Fibroblast of gingiva (primary cell): Measurements from ENCODE around the gene PAF1.
A peak's percentile ranks its signal among the peaks of the same experiment; 100 is the strongest.

Experiments used
- DNase-seq: peaks from one replicate; pipeline ENCODE4 v3.0.0-alpha.2; 2011; ENCODE audit warnings: low read depth

The PAF1 gene

GRCh38 chr19:39405958-39406655 lies 15.2 kb upstream of the PAF1 start:
- no peak for DNase-seq

DNA sequence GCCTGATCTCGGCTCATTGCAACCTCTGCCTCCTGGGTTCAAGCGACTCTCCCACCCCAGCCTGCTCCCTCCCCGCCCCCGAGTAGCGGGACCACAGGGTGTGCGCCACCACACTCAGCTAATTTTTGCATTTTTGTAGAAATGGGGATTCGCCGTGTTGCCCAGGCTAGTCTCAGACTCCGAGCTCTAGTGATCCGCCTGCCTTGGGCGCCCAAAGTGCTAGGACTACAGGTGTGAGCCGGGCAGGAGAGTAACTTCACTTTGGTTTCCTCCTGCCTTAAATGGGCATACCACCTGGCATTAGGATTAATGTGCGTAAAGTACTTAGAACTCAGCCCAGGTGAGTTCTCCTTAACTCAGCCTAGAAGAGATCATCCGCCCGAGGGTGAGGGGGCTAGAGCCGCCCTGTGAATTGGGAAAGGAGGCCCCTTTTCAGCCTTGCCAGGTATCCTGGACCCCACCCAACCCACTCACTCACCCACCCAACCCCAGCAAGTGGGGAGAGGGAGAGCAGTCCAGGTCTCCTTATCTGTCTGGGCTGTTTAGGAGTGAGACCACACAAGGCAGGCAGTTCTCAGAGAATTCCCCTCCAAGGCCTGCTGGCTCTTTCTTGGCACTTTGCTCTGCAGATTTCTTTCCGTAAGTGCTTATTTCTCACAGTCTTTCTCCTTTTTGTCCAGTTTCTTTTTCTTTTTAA lies 14.5 kb upstream of the PAF1 start:
- DNase-seq = no peak

- peak; percentile 100 for DNase-seq
Observed at GRCh38 chr19:39403331-39404312, 12.7 kb upstream of the PAF1 start.

DNA sequence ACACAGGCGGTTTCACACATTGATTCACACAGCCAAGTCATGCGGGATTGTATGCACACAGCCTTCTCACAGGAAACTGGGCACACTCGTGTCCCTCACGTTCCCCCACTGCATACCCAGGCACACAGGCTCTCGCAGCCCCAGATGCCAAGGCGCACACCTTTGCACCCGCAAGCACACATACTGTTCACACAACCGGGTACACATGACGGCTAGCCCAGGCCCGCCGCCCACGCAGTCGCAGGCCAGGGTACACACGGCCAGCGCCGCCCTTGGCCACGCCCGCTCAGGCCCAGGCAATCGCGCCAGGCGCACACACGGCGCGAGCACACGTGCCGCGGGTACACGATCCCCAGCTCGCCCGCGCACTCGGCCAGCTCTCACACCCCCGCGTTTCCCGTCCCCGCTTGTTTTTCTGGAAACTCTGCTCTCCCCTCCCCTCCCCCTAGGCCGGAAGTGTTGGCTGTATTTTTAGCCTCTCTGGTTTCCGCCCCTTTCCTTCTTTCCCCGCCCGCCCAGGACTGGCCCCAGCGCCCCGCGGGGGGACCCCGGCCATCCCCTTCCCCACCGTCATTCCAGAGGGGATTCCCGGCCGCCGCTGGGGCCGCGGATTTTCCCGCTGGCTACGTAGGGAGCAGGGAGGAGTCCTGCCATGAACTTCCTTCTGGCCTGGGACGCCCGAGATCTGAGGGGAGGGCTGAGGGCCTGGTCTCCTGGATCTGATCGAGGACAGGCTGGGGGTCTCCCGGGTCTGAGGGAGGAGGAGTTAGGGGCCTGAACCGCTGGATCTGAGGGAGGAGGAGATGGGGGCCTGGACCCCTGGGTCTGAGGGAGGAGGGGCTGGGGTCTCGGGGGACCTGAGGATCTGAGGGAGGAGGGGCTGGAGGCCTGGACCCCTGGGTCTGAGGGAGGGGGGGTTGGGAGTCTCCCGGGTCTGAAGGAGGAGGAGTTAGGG lies 11.7 kb upstream of the PAF1 start:
- DNase-seq = peak; percentile 92

- DNase-seq = peak; percentile 53
Observed at GRCh38 chr19:39401549-39402345, 10.8 kb upstream of the PAF1 start.

DNA sequence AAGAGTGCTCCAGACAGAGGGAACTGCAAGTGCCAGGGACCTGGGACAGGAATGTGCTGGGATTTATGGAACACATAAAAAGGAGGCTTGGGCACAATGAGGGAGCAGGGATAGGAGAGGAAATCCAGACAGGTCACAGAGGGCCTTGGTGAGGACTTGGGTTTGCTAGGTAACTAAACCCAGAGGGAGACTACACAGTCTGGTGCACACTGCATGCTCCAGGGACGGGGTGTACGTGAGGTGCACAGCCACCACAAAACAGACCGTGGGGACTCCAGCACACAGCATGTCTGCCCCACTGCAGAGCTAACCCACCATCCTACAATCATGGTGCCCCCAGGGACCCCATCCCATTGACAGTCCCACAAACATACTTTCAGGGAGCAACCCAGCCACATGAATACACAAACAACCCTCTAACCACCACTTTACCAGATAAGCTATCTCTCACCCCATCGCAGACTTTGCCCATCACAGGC lies 10.2 kb upstream of the PAF1 start:
- DNase-seq = no peak

- no peak for DNase-seq
Observed at GRCh38 chr19:39400061-39400460, 9.2 kb upstream of the PAF1 start.

DNA sequence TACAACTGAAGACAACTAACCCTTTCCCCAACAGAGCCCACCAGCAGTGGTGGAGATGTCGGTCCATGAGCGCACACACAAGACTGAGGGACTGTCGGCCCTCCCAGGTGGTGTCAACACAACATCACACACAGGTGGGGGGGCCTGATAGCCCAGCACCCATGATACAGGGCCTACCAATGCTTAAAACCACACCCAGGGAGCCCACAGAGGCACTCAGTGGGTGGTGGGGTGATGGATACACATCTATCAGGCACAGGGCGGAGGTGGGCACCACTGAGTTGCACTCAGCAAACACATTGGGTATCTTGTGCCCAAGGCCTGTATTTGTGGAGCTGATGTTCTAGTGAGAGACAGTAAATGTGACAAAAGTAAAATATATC lies 8.8 kb upstream of the PAF1 start:
- DNase-seq = no peak

DNA sequence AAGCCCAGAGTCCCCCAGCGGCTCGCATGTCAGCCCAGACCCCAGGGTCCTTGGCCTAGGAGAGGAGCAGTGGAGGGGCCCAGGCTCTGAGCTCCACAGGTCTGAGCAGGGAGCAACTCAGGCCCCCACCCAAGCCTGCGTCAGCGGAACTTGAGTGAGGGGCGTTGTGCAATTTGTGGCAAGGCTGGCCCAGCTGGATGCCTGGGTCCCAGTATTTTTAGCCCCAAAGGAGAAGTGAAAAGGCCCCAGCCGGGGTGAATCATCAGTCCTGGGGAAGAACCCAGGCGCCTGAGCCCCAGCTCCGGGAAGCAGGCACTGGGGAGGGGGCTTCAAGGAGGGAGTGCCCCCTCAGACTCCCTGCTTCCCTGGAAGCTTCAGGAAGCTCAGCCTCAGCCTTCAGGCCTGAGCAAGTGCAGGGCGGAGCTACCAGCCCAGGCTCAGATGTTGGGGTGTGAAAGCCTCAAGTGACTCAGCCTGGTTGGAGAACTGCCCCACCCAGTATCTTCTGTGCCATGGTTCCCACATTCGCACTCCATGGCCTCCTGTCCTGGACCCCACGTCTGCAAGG lies 7.5 kb upstream of the PAF1 start:
- peak; percentile 85 for DNase-seq

DNA sequence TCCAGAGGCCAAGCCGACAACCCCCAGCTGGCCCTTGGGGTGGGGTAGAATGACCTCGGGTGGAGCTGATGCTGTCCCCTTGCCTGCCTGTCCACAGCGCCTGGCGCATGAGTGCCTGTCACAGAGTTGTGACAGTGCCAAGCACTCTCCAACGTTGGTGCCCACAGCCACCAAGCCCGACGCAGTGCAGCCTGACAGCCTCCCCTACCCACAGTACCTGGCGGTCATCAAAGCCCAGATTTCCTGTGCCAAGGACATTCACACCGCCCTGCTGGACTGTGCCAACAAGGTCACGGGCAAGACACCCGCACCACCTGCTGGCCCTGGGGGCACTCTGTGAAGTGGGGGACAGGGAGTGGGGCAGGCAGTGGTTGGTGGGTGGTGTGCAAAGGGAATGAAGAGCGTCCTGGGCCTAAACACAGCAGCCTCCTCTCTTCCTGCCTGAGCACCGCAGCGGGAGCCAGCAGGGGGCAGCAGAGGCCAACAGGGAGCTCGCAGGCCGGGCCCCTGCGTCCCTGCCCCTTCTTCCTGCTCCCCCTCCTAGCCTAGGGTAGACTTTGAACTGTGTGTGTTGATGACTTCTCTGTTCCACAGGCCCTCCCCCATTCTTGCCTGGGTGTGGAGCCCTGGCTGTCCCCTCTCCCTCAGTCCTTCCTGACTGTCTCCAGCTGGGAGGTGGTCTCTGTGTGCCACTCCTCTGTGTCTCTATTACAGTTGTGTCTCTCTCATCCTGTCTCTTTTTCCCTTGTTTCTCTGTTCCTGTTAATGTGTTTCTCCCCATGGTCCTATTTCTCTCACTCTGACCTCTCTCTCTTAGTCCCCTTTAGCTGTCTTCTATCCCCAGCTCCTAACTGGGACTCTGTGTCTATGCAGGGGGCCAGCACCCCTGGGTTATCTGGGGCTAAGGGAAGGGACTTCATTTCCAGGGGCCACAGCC lies 6.7 kb upstream of the PAF1 start:
- DNase-seq = peak; percentile 80

DNA sequence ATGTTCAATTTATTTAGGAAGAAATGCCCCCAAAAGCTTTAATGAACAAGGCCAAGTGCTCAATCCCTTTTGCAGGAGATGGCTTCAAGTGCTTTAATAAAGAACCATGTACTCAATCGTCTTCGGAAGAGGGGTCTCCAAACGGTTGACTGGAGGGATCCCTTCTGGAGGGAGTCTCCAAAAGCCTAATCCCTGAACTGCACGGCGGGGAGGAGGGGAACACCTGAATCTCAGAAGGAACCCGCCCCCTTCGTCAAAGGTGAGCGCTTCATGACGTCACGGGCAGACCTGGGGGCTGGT lies 505 bp downstream of the PAF1 start:
- no peak for DNase-seq

DNA sequence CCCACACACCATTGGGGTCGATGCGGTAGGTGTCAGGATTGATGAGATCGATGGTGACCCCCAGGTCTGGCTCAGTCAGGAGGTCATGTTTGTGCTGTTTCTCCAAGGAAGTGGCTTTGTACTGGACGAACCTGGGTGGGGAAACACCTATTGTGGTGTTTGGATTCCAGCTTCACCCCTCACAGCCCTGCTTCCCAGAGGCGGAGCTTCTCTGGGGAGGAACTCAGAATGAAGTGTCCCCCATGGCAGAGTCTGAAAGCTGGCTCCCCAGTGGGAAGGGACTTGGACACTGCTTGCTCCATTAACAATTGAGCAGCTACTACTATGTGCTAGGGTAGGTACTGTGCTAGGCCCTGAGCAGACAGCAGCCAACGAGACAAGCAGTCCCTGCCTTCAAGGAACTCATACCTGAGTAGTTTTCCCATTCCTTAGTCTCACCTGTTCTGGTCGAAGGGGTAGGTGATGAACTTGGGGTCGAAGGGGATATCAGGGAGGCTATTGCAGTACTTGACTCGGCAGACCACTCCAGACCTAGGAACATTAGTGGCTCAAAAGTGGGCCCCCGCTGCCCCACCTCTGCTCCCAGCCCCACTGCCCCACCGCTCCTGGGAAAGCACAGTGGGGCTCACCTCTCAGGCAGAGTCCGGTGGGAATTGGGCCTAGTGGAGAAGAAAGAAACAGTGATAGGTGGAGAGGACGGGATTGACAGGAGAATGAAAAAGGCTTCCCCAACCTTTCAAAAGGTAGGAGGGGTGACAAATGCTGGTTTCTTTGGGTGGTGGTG lies 1.1 kb downstream of the PAF1 start:
- DNase-seq = no peak

GRCh38 chr19:39388657-39389056 lies 2.2 kb downstream of the PAF1 start:
- no peak for DNase-seq

DNA sequence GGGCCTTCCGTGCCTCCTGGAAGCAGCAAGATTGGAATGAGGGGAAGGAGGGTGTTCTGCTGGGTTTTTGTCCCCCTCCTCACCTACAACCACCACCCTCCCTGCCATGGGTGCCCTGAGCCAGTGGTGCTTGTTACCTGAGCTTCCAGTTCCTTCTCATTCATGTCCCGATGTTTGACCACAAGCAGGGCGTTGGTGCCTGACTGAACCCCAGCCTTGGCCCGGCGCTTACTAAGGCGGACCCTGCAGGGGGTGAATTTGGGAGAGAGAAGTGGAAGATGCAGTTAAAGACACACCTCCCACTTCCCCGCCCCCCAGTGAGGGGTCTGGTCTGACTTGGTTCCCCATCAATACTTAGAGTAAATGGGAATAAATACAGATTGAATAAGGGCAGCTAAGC lies 4.3 kb downstream of the PAF1 start:
- no peak for DNase-seq

DNA sequence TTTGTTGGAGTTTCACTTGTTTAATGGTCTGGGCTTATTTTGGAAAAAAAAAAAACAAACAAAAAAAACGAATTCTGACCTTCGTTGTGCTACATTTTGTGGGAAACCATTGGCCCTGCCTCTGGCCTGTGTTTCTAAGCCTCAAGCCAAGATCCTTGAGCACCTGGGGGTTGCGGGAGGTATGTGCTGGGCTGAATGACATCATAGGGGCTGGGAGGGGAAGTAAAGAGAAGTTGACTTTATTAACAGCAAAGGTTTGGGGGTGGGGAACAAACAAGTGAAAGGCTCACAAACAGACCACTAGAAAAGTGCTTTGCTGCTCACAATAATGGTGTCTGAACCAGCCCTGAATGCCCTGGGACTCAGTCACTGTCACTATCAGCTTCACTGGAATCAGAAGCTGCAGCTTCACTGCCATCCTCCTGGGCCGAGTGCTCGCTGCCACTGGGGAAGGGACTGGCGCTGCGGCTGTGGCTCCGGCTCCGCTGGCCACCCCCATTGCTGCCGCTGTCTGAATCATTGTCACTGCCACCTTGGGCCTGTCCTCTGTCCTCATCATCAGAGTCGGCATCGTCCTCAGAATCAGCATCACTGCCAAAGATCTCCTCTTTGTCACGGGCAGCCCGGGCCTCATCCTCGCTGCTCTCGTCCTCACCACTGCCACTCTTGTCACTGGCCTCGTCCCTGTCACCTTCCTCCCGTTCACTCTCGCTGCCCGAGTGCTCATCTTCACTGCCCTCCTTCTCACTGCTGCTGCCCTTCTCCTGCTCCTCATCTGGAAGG lies 5.1 kb downstream of the PAF1 start:
- DNase-seq = no peak

DNA sequence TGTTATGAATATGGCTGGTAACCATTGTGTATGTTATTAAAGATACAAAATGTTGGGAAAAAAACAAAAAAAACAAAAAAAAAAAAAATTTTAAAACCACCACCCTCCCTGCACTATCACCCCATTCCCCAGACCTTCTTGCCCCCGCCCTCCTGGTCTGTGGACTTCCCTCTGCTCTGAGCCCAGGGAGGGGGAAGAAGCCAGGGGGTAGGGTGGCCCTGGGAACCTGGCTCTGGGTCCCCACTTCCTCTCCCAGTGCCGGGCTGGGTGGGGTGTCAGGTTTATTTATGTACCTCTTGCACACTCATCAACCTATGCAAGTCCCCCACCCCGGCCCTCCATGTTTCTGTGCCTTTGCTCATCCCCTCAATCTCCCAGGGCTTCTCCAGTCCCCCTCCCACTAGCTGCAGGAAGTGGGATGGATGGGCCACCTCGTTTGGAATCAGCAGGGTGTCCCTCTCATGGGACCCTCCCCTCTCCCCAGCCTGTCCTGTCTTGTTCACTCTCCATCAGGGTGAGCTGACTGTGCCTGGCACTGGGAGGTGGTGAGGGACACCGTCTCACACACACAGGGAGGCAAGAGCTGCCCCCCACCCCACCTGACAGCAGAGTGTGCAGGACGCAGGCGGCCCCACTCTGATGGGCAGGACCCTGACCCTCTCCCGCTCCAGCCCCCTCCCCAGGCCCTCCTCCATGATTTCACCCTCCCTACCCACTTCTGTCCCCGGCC lies 5.9 kb downstream of the PAF1 start:
- DNase-seq = no peak
